GM19099 (cell line): ENCODE results near the gene PRKAG2.

ENCODE experiments used
- POLR2A ChIP-seq: IDR thresholded peaks from 3 replicates; pipeline ENCODE4 v1.6.1; 2011; ENCODE audit warnings: low read depth; ENCODE audit not compliant: insufficient read length; ENCODE audit errors: extremely low read depth

Gene PRKAG2

DNA sequence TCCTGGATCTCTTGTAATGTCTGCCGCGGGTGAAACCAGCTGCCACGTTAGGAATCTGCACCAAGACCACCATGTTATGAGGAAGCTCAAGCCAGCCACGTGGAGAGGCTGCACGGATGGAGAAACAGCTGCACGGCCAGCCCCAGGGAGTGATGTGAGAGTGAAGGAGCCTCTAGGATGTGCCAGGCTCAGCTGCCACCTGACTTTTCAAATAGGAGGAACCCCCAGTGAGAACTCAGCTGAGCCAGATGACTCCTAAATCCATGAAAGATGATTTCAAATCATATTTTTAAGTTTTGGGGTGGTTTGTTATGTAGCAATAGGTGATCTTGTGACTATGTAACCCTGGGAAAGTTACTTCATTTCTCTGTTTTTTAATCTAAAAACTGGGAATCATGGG, 71.7 kb downstream of the PRKAG2 start:
- no peak for TF ChIP-seq POLR2A

DNA sequence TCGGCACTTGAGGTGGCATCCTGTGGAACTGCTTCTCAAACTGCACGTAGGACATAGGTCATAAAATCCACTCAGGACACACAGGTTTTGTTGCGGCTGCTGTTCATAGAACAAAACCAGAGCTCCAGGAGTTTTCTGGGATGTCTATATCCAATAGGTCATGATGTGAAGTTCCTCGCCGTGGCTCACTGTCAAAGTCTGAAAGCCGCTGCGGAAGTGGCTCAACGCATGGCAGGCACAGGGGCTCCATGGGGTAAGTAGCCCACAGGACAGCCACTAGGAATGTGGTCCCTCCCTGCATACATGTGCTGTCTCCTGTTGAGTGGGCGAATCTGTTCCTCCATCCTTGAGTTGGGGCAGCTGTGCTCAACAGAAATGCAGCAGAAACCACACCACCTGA, 72.2 kb downstream of the PRKAG2 start:
- TF ChIP-seq POLR2A, result no peak

DNA sequence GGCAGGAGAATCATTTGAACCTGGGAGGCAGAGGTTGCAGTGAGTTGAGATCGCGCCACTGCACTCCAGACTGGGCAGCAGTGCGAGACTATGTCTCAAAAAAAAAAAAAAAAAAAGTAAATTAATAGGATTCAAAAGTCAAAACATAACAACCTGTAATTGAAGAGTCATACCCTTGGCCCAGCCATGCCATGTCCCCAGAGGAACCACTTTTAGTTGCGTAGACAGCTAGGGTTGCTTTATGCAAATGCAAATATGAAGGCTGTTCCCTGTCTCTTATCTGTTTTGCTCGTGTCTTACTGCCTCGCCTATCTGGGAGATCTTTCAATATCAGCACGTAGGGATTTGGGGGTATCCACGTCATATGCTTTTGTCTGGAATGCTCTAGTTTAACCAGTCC, 73.1 kb downstream of the PRKAG2 start:
- TF ChIP-seq POLR2A, result no peak

DNA sequence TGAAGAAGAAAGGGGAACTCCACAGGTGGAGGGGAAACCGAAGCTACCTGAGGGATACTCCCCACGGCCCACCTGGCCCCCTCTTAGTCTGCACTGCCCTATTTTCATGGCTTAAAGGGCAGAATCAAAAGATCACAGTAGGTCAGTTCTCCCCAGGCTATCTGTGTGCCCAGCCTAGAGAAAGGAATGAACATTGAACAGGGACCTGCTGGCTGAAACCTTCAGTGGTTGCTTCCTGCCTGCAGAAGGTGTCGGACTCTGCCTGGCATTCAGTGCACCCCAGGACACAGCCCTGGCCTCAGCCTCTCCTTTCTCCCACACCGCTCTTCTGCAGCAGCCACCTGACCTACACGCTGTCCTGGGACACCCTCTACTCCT, 74.5 kb downstream of the PRKAG2 start:
- TF ChIP-seq POLR2A, result no peak

DNA sequence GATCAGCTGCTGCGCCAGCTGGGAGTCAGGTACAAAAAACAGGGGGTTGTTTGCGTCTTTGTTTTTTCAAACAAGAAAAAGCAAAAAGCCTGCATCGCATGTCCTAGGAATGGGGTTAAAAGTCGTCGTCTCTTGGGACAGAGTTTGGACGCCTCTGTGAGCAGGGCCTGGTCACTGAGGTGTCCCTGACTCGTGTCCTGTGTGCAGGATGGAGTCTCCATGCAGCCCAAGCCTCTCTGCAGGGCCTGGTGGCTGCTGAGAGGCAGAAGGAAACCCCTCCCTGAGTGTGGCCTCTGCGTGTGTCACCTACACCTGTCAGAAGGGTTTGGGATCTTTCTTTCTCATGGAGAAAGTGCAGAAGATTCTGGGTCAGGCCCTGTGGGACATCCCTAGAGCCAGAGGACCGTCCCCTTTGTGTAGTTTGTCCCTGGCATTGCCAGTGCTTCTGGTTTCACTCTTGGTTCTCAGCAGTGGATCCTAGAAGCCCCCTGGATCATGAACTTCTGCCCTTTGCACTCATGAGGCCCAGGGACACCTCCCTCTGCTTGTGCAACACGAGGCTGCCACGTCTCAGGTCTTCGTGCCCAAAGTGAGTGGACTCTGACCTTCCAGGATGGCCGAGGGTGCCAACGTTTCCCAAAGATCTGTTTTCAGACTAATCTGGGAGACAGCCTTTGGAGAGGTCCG, 75.0 kb downstream of the PRKAG2 start:
- no peak for TF ChIP-seq POLR2A

DNA sequence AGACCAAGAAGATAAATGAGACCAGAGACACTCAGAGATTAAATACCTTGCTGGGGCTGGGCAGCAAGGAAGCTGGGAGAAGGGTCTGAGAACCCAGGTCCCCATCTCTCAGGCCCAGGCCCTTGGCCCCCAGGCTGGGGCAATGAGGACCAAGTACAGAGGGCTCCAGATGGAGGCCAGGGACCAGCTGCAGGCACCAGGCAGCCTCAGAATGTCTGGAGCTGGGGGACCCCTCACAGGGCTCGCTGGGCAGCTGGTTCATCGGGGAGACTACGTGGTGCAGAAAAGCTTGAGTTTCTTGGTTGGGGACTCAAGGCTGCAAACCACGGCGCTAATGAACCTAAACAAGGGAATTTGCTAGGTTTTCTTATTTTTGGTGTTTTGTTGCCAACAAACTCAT, 75.6 kb downstream of the PRKAG2 start:
- TF ChIP-seq POLR2A, result no peak

DNA sequence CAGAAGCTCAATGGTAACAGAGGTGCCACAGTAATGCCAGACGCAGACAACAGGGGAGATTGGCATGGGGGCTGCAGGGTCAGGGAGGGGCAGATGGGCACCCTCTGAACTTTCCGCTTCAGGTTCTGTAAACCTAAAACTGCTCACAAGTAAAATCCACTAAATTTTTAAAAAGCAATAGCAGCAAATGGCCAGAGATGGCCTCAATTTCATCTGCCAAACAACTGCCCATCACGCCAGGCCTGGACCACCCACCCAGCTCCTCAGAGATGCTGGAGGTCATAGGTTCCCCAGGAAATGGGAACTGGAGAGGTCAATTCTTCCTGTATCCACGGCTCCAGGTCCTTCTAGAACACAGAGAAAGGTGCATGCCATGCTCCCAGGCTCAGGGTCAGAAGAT, 76.1 kb downstream of the PRKAG2 start:
- no peak for TF ChIP-seq POLR2A

DNA sequence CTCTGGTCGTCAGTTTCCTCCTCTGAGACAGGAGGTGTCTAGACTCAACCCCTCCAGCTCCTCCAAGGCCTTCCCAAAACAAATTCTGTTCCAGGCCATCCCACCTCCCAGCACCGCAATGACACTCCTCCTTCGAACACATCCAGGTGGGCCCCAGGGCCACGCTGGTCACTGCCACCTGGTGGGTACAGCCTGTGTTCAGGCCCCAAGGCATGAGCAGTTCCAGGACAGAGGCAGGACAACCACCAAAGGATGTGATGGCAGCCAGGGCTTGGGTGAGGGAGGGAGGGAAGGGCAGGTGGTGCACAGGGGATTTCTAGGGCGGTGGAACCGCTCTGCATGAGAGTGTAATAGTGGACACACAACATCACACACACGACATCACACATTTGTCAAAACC, 76.5 kb downstream of the PRKAG2 start:
- TF ChIP-seq POLR2A, result no peak

DNA sequence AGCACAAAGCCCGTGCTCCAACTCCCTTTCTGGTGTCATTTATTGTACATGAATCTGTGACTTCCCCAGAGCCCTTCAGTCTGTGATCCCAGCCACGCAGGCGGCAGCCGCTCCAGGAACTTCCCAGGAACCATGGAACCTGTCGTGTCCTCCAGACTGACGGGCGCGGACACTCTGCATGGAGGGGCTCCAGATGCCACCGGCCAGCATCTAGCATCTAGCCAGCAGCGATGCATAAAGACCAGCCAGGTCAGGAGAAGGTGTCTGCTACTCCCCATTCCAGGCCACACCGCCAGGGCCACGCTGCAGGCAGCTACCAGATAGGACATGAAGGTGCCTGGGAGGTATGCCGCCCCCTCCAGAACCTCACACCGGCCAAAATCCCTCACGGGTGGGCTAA, 77.4 kb downstream of the PRKAG2 start:
- no peak for TF ChIP-seq POLR2A

DNA sequence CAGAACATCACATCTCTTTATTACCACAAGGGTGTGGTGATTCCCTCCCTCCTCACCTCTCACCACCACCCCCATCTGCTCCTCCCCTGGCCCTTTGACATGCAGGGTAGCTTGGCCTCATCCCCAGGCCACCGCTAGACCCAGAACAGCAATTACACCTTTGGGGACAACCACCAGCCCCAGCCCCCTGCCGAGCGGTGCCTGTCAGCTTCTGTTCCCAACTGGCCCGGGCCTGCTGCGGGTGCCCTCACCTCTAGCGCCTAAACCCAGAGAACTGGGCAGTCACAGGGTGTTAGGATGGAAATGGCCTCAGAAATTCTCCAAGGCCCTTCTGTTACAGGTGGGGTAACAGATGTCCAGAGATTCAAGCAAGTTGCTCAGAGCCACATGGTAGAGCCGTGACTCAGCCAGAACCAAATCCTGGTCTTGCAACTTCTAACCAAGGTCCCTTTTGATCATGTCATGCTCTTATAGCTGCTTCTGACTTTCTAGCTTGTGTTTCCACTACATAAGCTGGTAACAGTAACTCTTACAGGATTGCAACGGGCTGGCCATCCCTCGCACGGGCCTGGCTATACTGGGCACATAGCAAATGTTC, 78.0 kb downstream of the PRKAG2 start:
- no peak for TF ChIP-seq POLR2A

DNA sequence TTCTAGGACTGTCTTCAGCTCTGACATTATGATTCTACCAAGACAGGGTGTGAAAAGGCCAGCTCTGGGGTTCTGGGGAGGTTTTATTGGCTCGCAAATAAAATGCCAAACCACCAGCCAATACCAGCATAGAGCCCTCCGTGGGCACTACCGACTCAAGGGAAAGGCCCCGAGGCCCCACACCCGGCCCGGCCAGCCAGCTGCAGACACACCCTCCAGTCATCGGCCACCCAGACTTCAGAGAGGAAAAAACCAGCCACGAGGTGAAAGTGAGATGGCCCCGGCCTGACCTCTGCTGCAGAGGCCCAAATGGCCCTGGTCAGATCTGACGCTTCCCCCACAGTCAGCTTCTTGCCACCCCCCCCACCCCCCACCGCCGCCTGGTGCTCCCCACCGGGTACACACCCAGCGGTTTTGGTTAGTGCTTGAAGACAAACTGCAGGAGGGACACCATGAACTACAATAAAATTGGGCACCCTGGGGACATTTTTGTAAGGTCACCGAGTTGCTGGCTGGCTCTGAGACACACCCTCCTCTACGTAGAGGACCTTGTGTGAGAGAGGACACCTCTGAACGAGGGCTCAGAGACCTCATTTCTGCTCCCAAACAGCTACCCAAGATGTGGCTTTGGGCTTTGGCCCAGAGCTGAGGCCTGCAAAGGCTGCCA, 79.9 kb downstream of the PRKAG2 start:
- no peak for TF ChIP-seq POLR2A

DNA sequence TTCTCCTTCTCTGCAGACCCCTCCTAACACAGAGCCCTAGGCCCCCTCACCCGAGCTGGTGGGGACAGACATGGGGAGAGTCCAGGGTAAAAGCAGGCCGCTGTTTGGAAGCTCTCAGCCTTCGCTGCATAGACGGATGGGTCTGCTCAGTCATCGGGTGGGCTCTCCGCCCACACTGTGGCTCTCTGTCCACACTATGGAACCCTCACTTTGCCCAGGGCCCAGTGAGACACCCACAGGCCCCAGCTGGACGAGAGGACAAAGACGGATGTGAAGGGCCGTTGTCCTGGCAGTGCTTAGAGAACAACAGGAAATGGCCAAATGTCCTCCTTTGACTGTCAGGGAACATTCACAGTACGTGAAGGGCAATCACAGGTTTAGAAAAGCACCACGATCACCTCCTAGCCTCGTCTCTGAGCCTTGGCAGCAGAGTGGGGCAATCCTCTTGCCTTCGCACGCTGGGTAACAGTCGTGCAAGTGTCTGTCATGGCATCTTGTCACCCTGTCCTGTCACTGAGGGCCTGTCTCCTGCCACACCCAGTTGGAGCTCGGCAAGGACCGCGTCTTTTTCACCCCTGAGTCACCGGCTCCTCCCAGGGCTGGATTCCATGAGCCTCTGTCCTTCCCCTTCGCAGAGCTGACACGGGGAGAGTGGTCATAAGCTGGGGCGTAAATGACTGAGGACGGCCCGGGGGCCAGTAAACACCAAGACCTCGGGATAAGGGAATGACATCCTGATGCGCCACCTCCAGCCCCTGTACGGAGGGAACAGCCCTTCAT, 80.6 kb downstream of the PRKAG2 start:
- no peak for TF ChIP-seq POLR2A

DNA sequence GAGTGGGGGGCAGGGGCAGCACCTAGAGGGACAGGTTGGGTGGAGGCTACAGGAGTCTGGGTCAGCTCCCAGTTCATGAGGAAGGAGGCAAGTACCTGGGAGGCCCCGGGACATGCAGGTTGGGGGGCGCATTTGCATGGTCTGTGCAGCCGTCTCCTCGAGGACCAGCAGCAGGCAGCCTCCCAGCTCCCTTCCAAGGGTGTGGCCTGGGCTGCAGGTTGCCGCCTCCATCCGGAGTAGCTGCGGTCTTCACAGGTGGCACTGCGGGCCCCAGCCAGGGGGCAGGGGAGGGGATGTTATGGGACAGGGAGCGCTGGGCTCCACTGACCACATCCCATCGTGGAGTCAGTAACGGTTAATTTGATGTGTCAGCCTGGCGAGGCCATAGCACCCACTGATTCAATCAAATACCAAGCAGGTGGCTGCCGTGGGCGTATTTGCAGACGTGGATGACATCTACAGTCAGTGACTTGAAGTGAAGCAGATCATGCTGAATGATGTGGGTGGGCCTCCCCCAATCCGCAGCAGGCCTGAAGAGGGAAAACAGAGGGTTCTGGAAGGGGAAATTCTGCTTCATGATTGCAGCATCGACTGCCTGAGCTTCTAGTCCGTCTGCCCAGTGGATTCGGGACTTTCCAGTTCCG, 81.6 kb downstream of the PRKAG2 start:
- TF ChIP-seq POLR2A, result no peak

DNA sequence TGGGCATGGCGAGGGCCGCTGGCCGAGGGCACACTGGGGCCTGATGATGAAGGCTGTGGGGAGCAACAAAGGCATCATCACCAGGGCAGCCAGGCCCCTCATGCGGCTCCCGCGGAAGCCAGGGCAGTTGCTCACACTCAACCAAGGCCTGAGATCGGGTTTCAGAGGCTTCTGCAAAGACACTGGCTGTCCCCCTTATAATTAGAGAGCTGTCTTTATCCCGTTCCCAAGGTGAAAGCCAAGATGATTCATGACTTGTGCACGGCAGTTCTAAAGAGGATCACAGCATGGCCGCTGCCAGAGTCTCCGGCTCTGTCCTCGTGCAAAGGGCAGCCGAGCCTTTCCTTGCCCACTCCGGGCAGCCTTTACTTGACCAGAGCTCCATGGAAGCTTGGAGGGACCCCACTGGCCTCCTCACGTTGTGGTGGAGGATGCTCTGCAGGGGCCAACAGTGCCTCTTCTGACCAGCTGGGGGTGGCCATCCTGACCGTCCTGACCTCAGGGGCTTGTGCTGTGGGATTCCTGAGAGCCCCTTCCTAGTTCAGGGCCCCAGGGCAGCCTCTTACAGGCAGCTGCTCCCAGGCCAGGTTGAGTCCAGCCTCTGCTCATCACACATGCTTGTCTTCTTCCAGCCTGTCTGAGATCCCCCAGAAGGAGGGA, 82.3 kb downstream of the PRKAG2 start:
- TF ChIP-seq POLR2A, result no peak
